ENCODE results near the gene NPHP1. TPM values are rescaled to one million over a fixed set of nuclear protein-coding genes. Genes with fewer than 3 reads are reported as not detected.
"Not testable (repeated sequence)": the region's sequence is repeated elsewhere in the genome, so short reads cannot be mapped to it uniquely, and the experiment has no call there.

The NPHP1 gene
- total RNA-seq, 4 donors from 2014 or later, result 0.59 to 2.6 (median 1.8) TPM

- intact Hi-C loops (cut with DNase I; ENCODE audit: low total_unique reads), result no loop called here
- DNase-seq (ENCODE audit: low spot score in 2 of 2), result no peak
These were observed 90.0 kb downstream of the NPHP1 start for GRCh38 chr2:110114831-110115255.

GRCh38 chr2:110113961-110114591, 90.7 kb downstream of the NPHP1 start:
- whole genome bisulfite sequencing, 2 donors, result 34 to 51% methylated on average over 8 of the region's 8 CpGs
- no peak for TF ChIP-seq CTCF (IDR thresholded peaks at IDR 0.05)
- intact Hi-C loops (cut with DNase I; ENCODE audit: low total_unique reads), result no loop called here
- no peak overlapping the region for H3K4me3 ChIP-seq (ENCODE audit: low read depth, poor library complexity, severe bottlenecking)
- peak in 1 of 2 donors; percentile 90 for DNase-seq (ENCODE audit: low spot score in 2 of 2)

More at GRCh38 chr2:110114831-110115255, 90.0 kb downstream of the NPHP1 start:
- 45 to 48% methylated on average over 14 of the region's 14 CpGs for WGBS, 2 donors
- H3K4me3 ChIP-seq (ENCODE audit: low read depth, poor library complexity, severe bottlenecking), result no peak overlapping the region
- TF ChIP-seq CTCF (IDR thresholded peaks at IDR 0.05), result no peak
- TF ChIP-seq POLR2A (IDR thresholded peaks at IDR 0.05), result no peak

- WGBS, 2 donors, result 88 to 92% methylated on average over 2 of the region's 2 CpGs
- H3K4me3 ChIP-seq (ENCODE audit: low read depth, poor library complexity, severe bottlenecking); DNase-seq (ENCODE audit: low spot score in 2 of 2); intact Hi-C loops (cut with DNase I; ENCODE audit: low total_unique reads): not testable (repeated sequence)
These were observed 96.5 kb downstream of the NPHP1 start for GRCh38 chr2:110108291-110108690.

GRCh38 chr2:110107092-110108079, 97.4 kb downstream of the NPHP1 start:
- peak in 1 of 2 donors; percentile 53 for DNase-seq (ENCODE audit: low spot score in 2 of 2)
- intact Hi-C loops (cut with DNase I; ENCODE audit: low total_unique reads), result no loop called here
- 73 to 80% methylated on average over 3 of the region's 3 CpGs for WGBS, 2 donors
- H3K4me3 ChIP-seq (ENCODE audit: low read depth, poor library complexity, severe bottlenecking), result no peak overlapping the region
- no peak for TF ChIP-seq POLR2A (IDR thresholded peaks at IDR 0.05)

GRCh38 chr2:110106642-110107041, 98.2 kb downstream of the NPHP1 start:
- no peak for TF ChIP-seq CTCF (IDR thresholded peaks at IDR 0.05)
- no peak for TF ChIP-seq POLR2A (IDR thresholded peaks at IDR 0.05)
- DNase-seq (ENCODE audit: low spot score in 2 of 2), result peak in 1 of 2 donors; percentile 76
- WGBS, 2 donors, result 58 to 60% methylated on average over 6 of the region's 6 CpGs
- intact Hi-C loops (cut with DNase I; ENCODE audit: low total_unique reads), result no loop called here
- H3K4me3 ChIP-seq (ENCODE audit: low read depth, poor library complexity, severe bottlenecking), result no peak overlapping the region

GRCh38 chr2:110105608-110106467, 99.0 kb downstream of the NPHP1 start:
- DNase-seq (ENCODE audit: low spot score in 2 of 2), result peak in 1 of 2 donors; percentile 84
- WGBS, 2 donors, result 32 to 45% methylated on average over 8 of the region's 8 CpGs
- intact Hi-C loops (cut with DNase I; ENCODE audit: low total_unique reads), result no loop called here
- no peak overlapping the region for H3K4me3 ChIP-seq (ENCODE audit: low read depth, poor library complexity, severe bottlenecking)
- TF ChIP-seq POLR2A (IDR thresholded peaks at IDR 0.05), result no peak
- TF ChIP-seq CTCF (IDR thresholded peaks at IDR 0.05), result no peak

Measured in lower leg skin (tissue), 4 donors.